Smooth muscle cell (in vitro differentiated cells): Measurements from ENCODE around the gene CLEC10A. TPM values are rescaled to one million over a fixed set of nuclear protein-coding genes. Genes with fewer than 3 reads are reported as not detected.

Experiments
- DNase-seq: peaks from one replicate; lab custom pipeline; 2025; ENCODE audit not compliant: unreplicated experiment; lab: John Stamatoyannopoulos, UW
- H2AFZ ChIP-seq: fragments of 200-600 bp; sonication (generic); 2 replicates; pipeline ENCODE4 v1.6.0; 2016; ENCODE audit warnings: antibody characterized with exemption, low read depth, mild to moderate bottlenecking
- H3F3A ChIP-seq: fragments of 200-600 bp; sonication (generic); 2 replicates; pipeline ENCODE4 v1.6.0; 2017; ENCODE audit warnings: antibody characterized with exemption, low read depth
- H3K27ac ChIP-seq: fragments of 200-600 bp; sonication (generic); 2 replicates; pipeline ENCODE4 v1.5.1; 2016; ENCODE audit warnings: low read depth, mild to moderate bottlenecking
- H3K27me3 ChIP-seq: fragments of 200-600 bp; sonication (generic); 2 replicates; pipeline ENCODE4 v1.6.1; 2016; ENCODE audit warnings: low read depth, mild to moderate bottlenecking
- H3K36me3 ChIP-seq: fragments of 200-600 bp; sonication (generic); 2 replicates; pipeline ENCODE4 v1.5.1; 2016; ENCODE audit warnings: low read depth
- H3K4me1 ChIP-seq: fragments of 200-600 bp; sonication (generic); 2 replicates; pipeline ENCODE4 v1.5.1; 2016; ENCODE audit warnings: low read depth
- H3K4me2 ChIP-seq: fragments of 200-600 bp; sonication (generic); 2 replicates; pipeline ENCODE4 v1.6.0; 2016; ENCODE audit warnings: mild to moderate bottlenecking
- H3K4me3 ChIP-seq: fragments of 200-600 bp; sonication (generic); 2 replicates; pipeline ENCODE4 v1.5.1; 2016; ENCODE audit warnings: mild to moderate bottlenecking
- H3K79me2 ChIP-seq: fragments of 200-600 bp; sonication (generic); 2 replicates; pipeline ENCODE4 v1.6.0; 2016; ENCODE audit warnings: low read depth, mild to moderate bottlenecking
- H3K9ac ChIP-seq: fragments of 200-600 bp; sonication (generic); 2 replicates; pipeline ENCODE4 v1.6.0; 2016; ENCODE audit warnings: low read depth
- H3K9me3 ChIP-seq: fragments of 200-600 bp; sonication (generic); replicated peaks from 2 replicates; pipeline ENCODE4 v1.5.1; 2016; ENCODE audit warnings: low read depth
- H4K20me1 ChIP-seq: fragments of 200-600 bp; sonication (generic); 2 replicates; pipeline ENCODE4 v1.6.0; 2016; ENCODE audit warnings: low read depth
- WGBS: methylation state at CpG from one replicate; pipeline ENCODE4 v1.1.7; 2016; ENCODE audit warnings: low lambda C conversion rate; 5-methylcytosine and 5-hydroxymethylcytosine counted together
- polyA plus RNA-seq: library from polyadenylated mRNA; unstranded; fragments of >200 nt; fragmentation: Nextera tagmentation; extraction: Ambion mirVana; gene quantifications from 2 replicates; pipeline ENCODE4 v1.2.1, GENCODE V29; 2016
- total RNA-seq: library from RNA; depleted of rRNA; stranded (reverse); fragments of >200 nt; gene quantifications from 2 replicates; pipeline ENCODE4 v1.2.3, GENCODE V29; 2014
- TF ChIP-seq, protein P1 (sequence below): fragments of 200-600 bp; sonication (generic); IDR thresholded peaks from 2 replicates; pipeline ENCODE4 v1.5.1; 2017; ENCODE audit warnings: borderline replicate concordance, mild to moderate bottlenecking, antibody characterized with exemption; ENCODE audit not compliant: insufficient read depth, poor library complexity, severe bottlenecking

Gene CLEC10A
- total and polyA plus RNA-seq, 2 experiments from 2014 or later = not detected

DNA sequence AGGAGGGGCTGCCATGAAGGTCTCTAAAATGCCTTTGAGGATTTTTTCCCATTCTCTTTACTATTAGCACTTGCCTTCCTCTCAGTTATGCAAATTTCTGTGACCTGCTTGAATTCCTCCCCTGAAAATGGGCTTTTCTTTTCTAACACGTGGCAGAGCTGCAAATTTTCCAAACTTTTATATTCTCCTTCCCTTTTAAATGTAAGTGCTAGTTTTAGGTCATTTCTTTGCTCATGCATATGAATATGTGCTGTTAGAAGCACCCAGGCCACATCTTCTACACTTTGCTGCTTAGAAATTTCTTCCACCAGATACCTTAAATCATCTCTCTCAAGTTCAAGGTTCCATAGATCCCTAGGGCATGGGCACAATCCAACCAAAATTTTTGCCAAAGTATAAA is 11.8 kb downstream of the CLEC10A start:
- Histone ChIP-seq H3K4me3 (no peak overlapping the region), H3F3A (no peaks in the 10 kb centered on the region), H2AFZ (no peak overlapping the region), H3K4me2 (no peak overlapping the region), H3K9ac (no peak overlapping the region), H3K9me3 (no peaks in the 10 kb centered on the region), H3K4me1 (no peaks in the 10 kb centered on the region), H4K20me1 (no peaks in the 10 kb centered on the region), H3K27ac (no peak overlapping the region), H3K36me3 (no peaks in the 10 kb centered on the region), H3K79me2 (no peaks in the 10 kb centered on the region), H3K27me3 (no peaks in the 10 kb centered on the region)
- TF ChIP-seq, protein P1, sequence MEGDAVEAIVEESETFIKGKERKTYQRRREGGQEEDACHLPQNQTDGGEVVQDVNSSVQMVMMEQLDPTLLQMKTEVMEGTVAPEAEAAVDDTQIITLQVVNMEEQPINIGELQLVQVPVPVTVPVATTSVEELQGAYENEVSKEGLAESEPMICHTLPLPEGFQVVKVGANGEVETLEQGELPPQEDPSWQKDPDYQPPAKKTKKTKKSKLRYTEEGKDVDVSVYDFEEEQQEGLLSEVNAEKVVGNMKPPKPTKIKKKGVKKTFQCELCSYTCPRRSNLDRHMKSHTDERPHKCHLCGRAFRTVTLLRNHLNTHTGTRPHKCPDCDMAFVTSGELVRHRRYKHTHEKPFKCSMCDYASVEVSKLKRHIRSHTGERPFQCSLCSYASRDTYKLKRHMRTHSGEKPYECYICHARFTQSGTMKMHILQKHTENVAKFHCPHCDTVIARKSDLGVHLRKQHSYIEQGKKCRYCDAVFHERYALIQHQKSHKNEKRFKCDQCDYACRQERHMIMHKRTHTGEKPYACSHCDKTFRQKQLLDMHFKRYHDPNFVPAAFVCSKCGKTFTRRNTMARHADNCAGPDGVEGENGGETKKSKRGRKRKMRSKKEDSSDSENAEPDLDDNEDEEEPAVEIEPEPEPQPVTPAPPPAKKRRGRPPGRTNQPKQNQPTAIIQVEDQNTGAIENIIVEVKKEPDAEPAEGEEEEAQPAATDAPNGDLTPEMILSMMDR = no peak
- no peak for DNase-seq
- WGBS = 22% methylated on average over 1 of the region's 1 CpG

DNA sequence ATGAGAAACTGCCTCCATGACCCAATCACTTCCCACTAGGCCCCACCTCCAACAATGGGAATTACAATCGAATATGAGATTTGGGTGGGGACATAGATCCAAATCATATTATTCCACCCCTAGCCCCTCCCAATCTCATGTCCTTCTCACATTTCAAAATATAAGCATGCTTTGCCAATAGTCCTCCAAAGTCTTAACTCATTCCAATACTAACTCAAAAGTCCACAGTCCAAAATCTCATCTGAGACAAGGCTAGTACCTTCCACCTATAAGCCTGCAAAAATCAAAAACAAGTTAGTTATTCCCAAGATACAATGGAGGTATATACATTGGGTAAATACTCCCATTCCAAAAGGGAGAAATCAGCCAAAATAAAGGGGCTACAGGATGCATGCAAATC is 12.9 kb downstream of the CLEC10A start:
- TF ChIP-seq, protein P1 = no peak
- H3K27me3 ChIP-seq = no peaks in the 10 kb centered on the region

DNA sequence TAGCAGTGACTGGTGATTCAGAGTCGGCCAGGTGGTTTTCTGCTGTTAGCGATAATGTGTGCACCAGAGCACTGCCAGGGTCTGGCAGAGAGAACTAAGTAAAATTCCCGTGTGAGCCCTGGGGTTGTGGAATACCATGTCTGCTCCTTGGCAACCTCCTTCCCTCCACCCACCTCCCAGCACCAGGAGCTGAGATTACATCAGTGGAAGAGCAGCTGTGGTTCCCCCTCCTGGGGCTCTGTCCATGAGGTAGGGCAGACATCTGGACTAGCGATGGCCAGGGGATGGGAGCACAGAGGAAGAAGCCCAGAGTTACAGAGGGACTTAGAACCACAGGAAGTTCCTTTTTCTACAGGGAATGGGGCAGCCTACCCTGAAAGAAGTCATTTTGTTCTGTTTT is 15.8 kb downstream of the CLEC10A start:
- no peak overlapping the region for H3K27ac ChIP-seq
- no peaks in the 10 kb centered on the region for H3K9me3 ChIP-seq
- no peaks in the 10 kb centered on the region for H4K20me1 ChIP-seq
- no peak overlapping the region for H3K4me2 ChIP-seq
- no peaks in the 10 kb centered on the region for H3F3A ChIP-seq
- no peak overlapping the region for H3K4me3 ChIP-seq
- no peaks in the 10 kb centered on the region for H3K36me3 ChIP-seq
- H3K79me2 ChIP-seq = no peaks in the 10 kb centered on the region
- H3K4me1 ChIP-seq = no peaks in the 10 kb centered on the region
- DNase-seq = no peak
- H3K27me3 ChIP-seq = no peaks in the 10 kb centered on the region
- H3K9ac ChIP-seq = no peak overlapping the region
- no peak overlapping the region for H2AFZ ChIP-seq
- TF ChIP-seq, protein P1 = no peak
- WGBS = 70% methylated on average over 4 of the region's 4 CpGs

More for the DNA sequence above, 12.9 kb downstream of the CLEC10A start:
- Histone ChIP-seq H3K4me1 (no peaks in the 10 kb centered on the region), H4K20me1 (no peaks in the 10 kb centered on the region), H3K79me2 (no peaks in the 10 kb centered on the region), H3K4me2 (no peak overlapping the region), H3K9me3 (no peaks in the 10 kb centered on the region), H3K36me3 (no peaks in the 10 kb centered on the region), H2AFZ (no peak overlapping the region), H3F3A (no peaks in the 10 kb centered on the region), H3K9ac (no peak overlapping the region), H3K27ac (no peak overlapping the region), H3K4me3 (no peak overlapping the region)
- 93% methylated on average over 1 of the region's 1 CpG for WGBS
- no peak for DNase-seq

DNA sequence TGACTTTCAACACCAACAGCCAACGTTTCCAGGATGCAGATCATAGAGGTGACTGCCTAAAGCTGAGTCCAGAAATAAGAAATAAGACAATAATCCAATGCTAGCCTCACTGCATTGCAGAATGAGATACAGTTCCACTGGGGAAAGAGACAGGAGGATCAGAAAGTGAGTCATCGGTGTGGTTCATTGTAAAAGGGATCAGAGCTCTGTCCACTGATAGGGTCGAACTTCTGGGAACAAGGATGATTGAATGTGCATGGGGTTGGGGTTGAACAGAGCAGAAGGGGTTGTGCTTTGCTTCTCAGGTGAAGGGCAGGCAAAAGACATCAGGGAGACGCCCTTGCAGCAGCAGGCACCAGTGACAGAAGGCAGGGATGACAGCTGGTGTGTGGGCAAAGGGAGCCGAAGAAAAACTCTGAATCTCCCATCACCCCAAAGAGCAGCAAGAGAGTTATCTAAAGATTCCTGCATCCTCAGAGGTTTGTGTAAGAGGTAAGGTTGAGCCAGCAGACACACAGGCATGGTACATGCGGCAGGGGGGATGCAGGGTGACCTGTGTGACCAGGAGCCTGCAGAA is 16.4 kb downstream of the CLEC10A start:
- Histone ChIP-seq H2AFZ (no peak overlapping the region), H3K9me3 (no peaks in the 10 kb centered on the region), H3K79me2 (no peaks in the 10 kb centered on the region), H3K36me3 (no peaks in the 10 kb centered on the region), H3F3A (no peaks in the 10 kb centered on the region), H3K4me2 (no peak overlapping the region), H3K27me3 (no peaks in the 10 kb centered on the region), H3K27ac (no peak overlapping the region), H3K4me3 (no peak overlapping the region), H3K4me1 (no peaks in the 10 kb centered on the region), H4K20me1 (no peaks in the 10 kb centered on the region), H3K9ac (no peak overlapping the region)
- TF ChIP-seq, protein P1 = no peak
- 67% methylated on average over 6 of the region's 6 CpGs for WGBS
- no peak for DNase-seq
